K562 (cell line): ENCODE measurements around the gene RBPJL. TPM values are rescaled to one million over a fixed set of nuclear protein-coding genes. Genes with fewer than 3 reads are reported as not detected.

Experiments
- ARID2 ChIP-seq: fragments of 450-650 bp; IDR thresholded peaks from 2 replicates; pipeline ENCODE4 v1.6.1; 2017; ENCODE audit warnings: antibody characterized with exemption, mild to moderate bottlenecking
- ELF1 ChIP-seq: fragments of 200-800 bp; sonication (Bioruptor generic); IDR thresholded peaks from 2 replicates; pipeline ENCODE4 v1.6.1; 2016; ENCODE audit warnings: missing genetic modification characterization, missing compliant biosample characterization
- POLR2AphosphoS2 ChIP-seq: IDR thresholded peaks from 2 replicates; pipeline ENCODE4 v1.6.1; 2012; ENCODE audit warnings: low read length, improper control_type of control experiment
- SNIP1 ChIP-seq: fragments of 450-650 bp; IDR thresholded peaks from 2 replicates; pipeline ENCODE4 v1.7.1; 2017; ENCODE audit warnings: low read depth, mild to moderate bottlenecking
- STAT5A ChIP-seq: IDR thresholded peaks from 2 replicates; pipeline ENCODE4 v1.6.1; 2012; ENCODE audit warnings: low read length, inconsistent platforms, borderline replicate concordance
- TAF15 ChIP-seq: fragments of 200-400 bp; formaldehyde crosslinking; IDR thresholded peaks from 2 replicates; pipeline ENCODE4 v1.6.1; 2017; ENCODE audit warnings: mild to moderate bottlenecking, low read depth, low read length, moderate library complexity
- TAL1 ChIP-seq: fragments of 450-650 bp; IDR thresholded peaks from 2 replicates; pipeline ENCODE4 v1.6.1; 2016; ENCODE audit warnings: mild to moderate bottlenecking
- ZNF165 ChIP-seq: fragments of 250-450 bp; sonication (Bioruptor Pico); IDR thresholded peaks from 2 replicates; pipeline ENCODE4 v1.4.0; 2020; ENCODE audit warnings: borderline replicate concordance
- ZNF696 ChIP-seq: fragments of 250-450 bp; sonication (Bioruptor Pico); conservative IDR thresholded peaks from 2 replicates; pipeline ENCODE4 v1.4.0; 2020; ENCODE audit warnings: mild to moderate bottlenecking, moderate library complexity
- polyA plus RNA-seq, 8 experiments: library from polyadenylated mRNA; depleted of rRNA in 4 of 8; stranded (reverse) in 5 of 8; unstranded in 3 of 8; fragments of >200 nt; fragmentation: Nextera tagmentation in 2 of 8; fragmentation: Illumina TruSeq in 1 of 8; extraction: Ambion mirVana in 2 of 8; extraction: Trizol in 1 of 8; gene quantifications; 2 replicates each; pipeline versions ENCODE4 v1.2.1 to v1.2.3, GENCODE V29; 2011 to 2014; ENCODE audit warnings: inconsistent platforms in 1 of 8, missing spikeins in 1 of 8
- total RNA-seq, 7 experiments: library from RNA; depleted of rRNA in 6 of 7; stranded (reverse); fragments of >200 nt in 6 of 7; fragmentation: Illumina TruSeq in 2 of 7; extraction: Trizol in 2 of 7; gene quantifications; 2 replicates each; pipeline versions ENCODE4 v1.2.1 to v1.2.3, GENCODE V29; 2011 to 2021; ENCODE audit warnings: low replicate concordance in 1 of 7
- TF ChIP-seq, protein P1 (sequence below): fragments of 250-450 bp; sonication (Bioruptor Pico); IDR thresholded peaks from 2 replicates; pipeline ENCODE4 v1.5.0; 2021
- TF ChIP-seq, protein P2 (sequence below): fragments of 250-450 bp; sonication (Bioruptor Pico); IDR thresholded peaks from 2 replicates; pipeline ENCODE4 v1.9.0; 2021; ENCODE audit warnings: mild to moderate bottlenecking, inconsistent platforms
- TF ChIP-seq, protein P3 (sequence below), 2 experiments: fragments of 450-650 bp in 1 of 2; sonication (generic) in 1 of 2; formaldehyde crosslinking in 1 of 2; IDR thresholded peaks; 2 replicates each; pipeline versions ENCODE4 v1.7.1 to v1.9.0; 2016 to 2022; ENCODE audit warnings: inconsistent platforms in 1 of 2, mild to moderate bottlenecking in 1 of 2, missing genetic modification reagents in 1 of 2
- TF ChIP-seq, protein P4 (sequence below): fragments of 450-650 bp; formaldehyde crosslinking; IDR thresholded peaks from 2 replicates; pipeline ENCODE4 v1.4.0; 2020; ENCODE audit warnings: mild to moderate bottlenecking

Gene RBPJL
- total and polyA plus RNA-seq, 9 of the 15 experiments (the other 6 are each of a cell fraction or from before 2014, with no cell fraction given): not detected

DNA sequence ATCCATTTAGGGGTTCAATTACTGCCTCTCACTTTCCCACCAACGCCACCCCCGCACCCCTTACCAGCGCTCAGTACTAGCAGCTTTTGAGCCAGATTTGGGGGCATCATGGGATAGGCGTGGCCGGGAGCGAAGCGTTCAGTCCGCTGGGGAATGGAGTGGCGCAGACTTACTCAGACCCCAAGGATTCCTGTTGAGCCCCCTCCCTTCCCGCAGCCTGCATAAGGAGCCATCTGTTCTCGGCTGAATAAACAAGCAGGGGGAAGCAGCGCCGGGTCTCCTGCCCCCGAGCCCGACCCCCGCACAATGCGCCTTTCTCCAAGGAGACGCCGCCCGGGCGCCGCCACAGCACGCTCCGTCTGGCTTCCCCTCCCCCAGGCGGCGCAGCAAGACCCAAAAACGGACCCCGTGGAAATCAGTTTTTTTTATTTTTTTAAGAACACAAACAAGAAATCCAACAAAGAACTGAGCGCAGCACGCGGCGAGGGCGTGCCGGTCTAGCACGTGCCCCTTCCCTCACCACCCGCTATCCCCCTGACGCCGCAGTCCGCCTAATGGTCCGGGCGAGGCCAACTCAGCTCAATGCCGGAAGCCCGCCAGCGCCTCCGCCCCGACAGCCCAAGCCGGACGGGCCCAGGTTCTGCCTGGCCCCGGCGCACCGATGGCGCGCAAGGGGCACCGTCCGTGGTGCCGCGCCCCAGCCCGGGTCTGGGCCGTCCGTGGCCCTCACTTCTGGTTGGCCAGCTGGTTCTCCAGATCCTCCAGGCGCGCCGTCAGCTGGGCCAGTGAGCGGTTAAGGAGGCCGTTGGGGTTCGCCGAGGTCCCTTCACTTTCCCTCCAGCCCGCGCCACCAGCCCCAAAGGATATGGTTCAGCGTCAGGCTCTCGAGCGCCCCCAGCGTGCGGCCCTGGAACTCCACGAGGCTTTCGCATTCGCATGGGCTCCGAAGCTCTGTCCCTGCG is 13.3 kb upstream of the RBPJL start (continued):
- no peak for TF ChIP-seq ZNF165
- no peak for TF ChIP-seq ZNF696 (CRISPR knock-in tag)
- no peak for TF ChIP-seq STAT5A
- TF ChIP-seq, protein P1, sequence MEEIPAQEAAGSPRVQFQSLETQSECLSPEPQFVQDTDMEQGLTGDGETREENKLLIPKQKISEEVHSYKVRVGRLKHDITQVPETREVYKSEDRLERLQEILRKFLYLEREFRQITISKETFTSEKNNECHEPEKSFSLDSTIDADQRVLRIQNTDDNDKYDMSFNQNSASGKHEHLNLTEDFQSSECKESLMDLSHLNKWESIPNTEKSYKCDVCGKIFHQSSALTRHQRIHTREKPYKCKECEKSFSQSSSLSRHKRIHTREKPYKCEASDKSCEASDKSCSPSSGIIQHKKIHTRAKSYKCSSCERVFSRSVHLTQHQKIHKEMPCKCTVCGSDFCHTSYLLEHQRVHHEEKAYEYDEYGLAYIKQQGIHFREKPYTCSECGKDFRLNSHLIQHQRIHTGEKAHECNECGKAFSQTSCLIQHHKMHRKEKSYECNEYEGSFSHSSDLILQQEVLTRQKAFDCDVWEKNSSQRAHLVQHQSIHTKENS: no peak
- 0 out of 2 replicates have a peak, but pooled peaks have one; percentile 32 for TF ChIP-seq ELF1
- no peak for TF ChIP-seq SNIP1
- TF ChIP-seq, protein P2, sequence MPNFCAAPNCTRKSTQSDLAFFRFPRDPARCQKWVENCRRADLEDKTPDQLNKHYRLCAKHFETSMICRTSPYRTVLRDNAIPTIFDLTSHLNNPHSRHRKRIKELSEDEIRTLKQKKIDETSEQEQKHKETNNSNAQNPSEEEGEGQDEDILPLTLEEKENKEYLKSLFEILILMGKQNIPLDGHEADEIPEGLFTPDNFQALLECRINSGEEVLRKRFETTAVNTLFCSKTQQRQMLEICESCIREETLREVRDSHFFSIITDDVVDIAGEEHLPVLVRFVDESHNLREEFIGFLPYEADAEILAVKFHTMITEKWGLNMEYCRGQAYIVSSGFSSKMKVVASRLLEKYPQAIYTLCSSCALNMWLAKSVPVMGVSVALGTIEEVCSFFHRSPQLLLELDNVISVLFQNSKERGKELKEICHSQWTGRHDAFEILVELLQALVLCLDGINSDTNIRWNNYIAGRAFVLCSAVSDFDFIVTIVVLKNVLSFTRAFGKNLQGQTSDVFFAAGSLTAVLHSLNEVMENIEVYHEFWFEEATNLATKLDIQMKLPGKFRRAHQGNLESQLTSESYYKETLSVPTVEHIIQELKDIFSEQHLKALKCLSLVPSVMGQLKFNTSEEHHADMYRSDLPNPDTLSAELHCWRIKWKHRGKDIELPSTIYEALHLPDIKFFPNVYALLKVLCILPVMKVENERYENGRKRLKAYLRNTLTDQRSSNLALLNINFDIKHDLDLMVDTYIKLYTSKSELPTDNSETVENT (CRISPR knock-in tag): no peak
- TF ChIP-seq, protein P3, sequence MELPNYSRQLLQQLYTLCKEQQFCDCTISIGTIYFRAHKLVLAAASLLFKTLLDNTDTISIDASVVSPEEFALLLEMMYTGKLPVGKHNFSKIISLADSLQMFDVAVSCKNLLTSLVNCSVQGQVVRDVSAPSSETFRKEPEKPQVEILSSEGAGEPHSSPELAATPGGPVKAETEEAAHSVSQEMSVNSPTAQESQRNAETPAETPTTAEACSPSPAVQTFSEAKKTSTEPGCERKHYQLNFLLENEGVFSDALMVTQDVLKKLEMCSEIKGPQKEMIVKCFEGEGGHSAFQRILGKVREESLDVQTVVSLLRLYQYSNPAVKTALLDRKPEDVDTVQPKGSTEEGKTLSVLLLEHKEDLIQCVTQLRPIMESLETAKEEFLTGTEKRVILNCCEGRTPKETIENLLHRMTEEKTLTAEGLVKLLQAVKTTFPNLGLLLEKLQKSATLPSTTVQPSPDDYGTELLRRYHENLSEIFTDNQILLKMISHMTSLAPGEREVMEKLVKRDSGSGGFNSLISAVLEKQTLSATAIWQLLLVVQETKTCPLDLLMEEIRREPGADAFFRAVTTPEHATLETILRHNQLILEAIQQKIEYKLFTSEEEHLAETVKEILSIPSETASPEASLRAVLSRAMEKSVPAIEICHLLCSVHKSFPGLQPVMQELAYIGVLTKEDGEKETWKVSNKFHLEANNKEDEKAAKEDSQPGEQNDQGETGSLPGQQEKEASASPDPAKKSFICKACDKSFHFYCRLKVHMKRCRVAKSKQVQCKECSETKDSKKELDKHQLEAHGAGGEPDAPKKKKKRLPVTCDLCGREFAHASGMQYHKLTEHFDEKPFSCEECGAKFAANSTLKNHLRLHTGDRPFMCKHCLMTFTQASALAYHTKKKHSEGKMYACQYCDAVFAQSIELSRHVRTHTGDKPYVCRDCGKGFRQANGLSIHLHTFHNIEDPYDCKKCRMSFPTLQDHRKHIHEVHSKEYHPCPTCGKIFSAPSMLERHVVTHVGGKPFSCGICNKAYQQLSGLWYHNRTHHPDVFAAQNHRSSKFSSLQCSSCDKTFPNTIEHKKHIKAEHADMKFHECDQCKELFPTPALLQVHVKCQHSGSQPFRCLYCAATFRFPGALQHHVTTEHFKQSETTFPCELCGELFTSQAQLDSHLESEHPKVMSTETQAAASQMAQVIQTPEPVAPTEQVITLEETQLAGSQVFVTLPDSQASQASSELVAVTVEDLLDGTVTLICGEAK (IDR thresholded peaks at IDR 0.05): 0 out of 2 replicates have a peak, but pooled peaks have one; percentile 46
- TF ChIP-seq, protein P3 (CRISPR knock-in tag; IDR thresholded peaks at IDR 0.05): no peak
- TF ChIP-seq TAL1: no peak
- no peak for TF ChIP-seq POLR2AphosphoS2
- TF ChIP-seq, protein P4, sequence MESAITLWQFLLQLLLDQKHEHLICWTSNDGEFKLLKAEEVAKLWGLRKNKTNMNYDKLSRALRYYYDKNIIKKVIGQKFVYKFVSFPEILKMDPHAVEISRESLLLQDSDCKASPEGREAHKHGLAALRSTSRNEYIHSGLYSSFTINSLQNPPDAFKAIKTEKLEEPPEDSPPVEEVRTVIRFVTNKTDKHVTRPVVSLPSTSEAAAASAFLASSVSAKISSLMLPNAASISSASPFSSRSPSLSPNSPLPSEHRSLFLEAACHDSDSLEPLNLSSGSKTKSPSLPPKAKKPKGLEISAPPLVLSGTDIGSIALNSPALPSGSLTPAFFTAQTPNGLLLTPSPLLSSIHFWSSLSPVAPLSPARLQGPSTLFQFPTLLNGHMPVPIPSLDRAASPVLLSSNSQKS (CRISPR knock-in tag): no peak
- TF ChIP-seq TAF15: no peak
- TF ChIP-seq ARID2: no peak
